ENCODE results near the gene CALN1.
"Not testable (repeated sequence)": the region's sequence is repeated elsewhere in the genome, so short reads cannot be mapped to it uniquely, and the experiment has no call there.

CALN1 gene

GRCh38 chr7:71752171-71752935 is 659.8 kb downstream of the CALN1 start:
- H3K4me1 Mint-ChIP-seq = no peaks in the 10 kb centered on the region
- peaks cover 11% of the 10 kb centered on the region for H3K27me3 Mint-ChIP-seq
- no peak overlapping the region for H3K4me3 Mint-ChIP-seq
- H3K27ac Mint-ChIP-seq = no peak overlapping the region
- peaks cover 6% of the 10 kb centered on the region for H3K9me3 Mint-ChIP-seq
- no peaks in the 10 kb centered on the region for H3K36me3 Mint-ChIP-seq

- no peaks in the 10 kb centered on the region for H3K4me1 Mint-ChIP-seq
- peaks cover 6% of the 10 kb centered on the region for H3K9me3 Mint-ChIP-seq
- H3K36me3 Mint-ChIP-seq = no peaks in the 10 kb centered on the region
- H3K27me3 Mint-ChIP-seq = peaks cover 11% of the 10 kb centered on the region
- no peak overlapping the region for H3K27ac Mint-ChIP-seq
- no peak overlapping the region for H3K4me3 Mint-ChIP-seq
Measured at GRCh38 chr7:71750290-71750689, 661.8 kb downstream of the CALN1 start.

GRCh38 chr7:71746006-71746405 is 666.1 kb downstream of the CALN1 start:
- Mint-ChIP-seq H3K4me3 (no peak overlapping the region), H3K4me1 (no peaks in the 10 kb centered on the region), H3K36me3 (no peaks in the 10 kb centered on the region), H3K27me3 (peaks cover 2% of the 10 kb centered on the region), H3K9me3 (peaks cover 6% of the 10 kb centered on the region), H3K27ac (no peak overlapping the region)

- no peak overlapping the region for H3K27ac Mint-ChIP-seq
- no peaks in the 10 kb centered on the region for H3K9me3 Mint-ChIP-seq
- no peaks in the 10 kb centered on the region for H3K27me3 Mint-ChIP-seq
- H3K4me3 Mint-ChIP-seq = no peak overlapping the region
- no peaks in the 10 kb centered on the region for H3K36me3 Mint-ChIP-seq
- H3K4me1 Mint-ChIP-seq = no peaks in the 10 kb centered on the region
Measured at GRCh38 chr7:71740174-71740560, 672.0 kb downstream of the CALN1 start.

GRCh38 chr7:71739520-71740173 is 672.5 kb downstream of the CALN1 start:
- Mint-ChIP-seq H3K4me3 (no peak overlapping the region), H3K9me3 (no peaks in the 10 kb centered on the region), H3K4me1 (no peaks in the 10 kb centered on the region), H3K27me3 (no peaks in the 10 kb centered on the region), H3K36me3 (no peaks in the 10 kb centered on the region), H3K27ac (no peak overlapping the region)

- H3K4me1 Mint-ChIP-seq, H3K36me3 Mint-ChIP-seq, H3K9me3 Mint-ChIP-seq, H3K27ac Mint-ChIP-seq, H3K4me3 Mint-ChIP-seq, H3K27me3 Mint-ChIP-seq: not testable (repeated sequence)
Measured at GRCh38 chr7:71737931-71738540, 674.1 kb downstream of the CALN1 start.

- H3K27me3 Mint-ChIP-seq = peaks cover 4% of the 10 kb centered on the region
- no peaks in the 10 kb centered on the region for H3K9me3 Mint-ChIP-seq
- H3K36me3 Mint-ChIP-seq = no peaks in the 10 kb centered on the region
- peaks cover 4% of the 10 kb centered on the region for H3K4me1 Mint-ChIP-seq
- no peak overlapping the region for H3K27ac Mint-ChIP-seq
- no peak overlapping the region for H3K4me3 Mint-ChIP-seq
Measured at GRCh38 chr7:71735961-71736556, 676.1 kb downstream of the CALN1 start.

- Mint-ChIP-seq H3K27ac (no peak overlapping the region), H3K27me3 (peaks cover 4% of the 10 kb centered on the region), H3K9me3 (no peaks in the 10 kb centered on the region), H3K4me1 (peaks cover 4% of the 10 kb centered on the region), H3K4me3 (no peak overlapping the region), H3K36me3 (no peaks in the 10 kb centered on the region)
Measured at GRCh38 chr7:71733107-71733870, 678.8 kb downstream of the CALN1 start.

- Mint-ChIP-seq H3K27me3 (peaks cover 4% of the 10 kb centered on the region), H3K9me3 (no peaks in the 10 kb centered on the region), H3K27ac (no peak overlapping the region), H3K4me1 (peaks cover 4% of the 10 kb centered on the region), H3K36me3 (no peaks in the 10 kb centered on the region), H3K4me3 (no peak overlapping the region)
Measured at GRCh38 chr7:71731740-71732139, 680.4 kb downstream of the CALN1 start.

Measured in activated naive CD4-positive, alpha-beta T cell treated with anti-CD3 and anti-CD28 coated beads, Interleukin-2, amount 50 U/mL, for 24 hours (primary cell).